T-helper 2 cell treated with Interferon-gamma antibody and Interleukin-4, amounts not matched to agents 5 μg/mL and 100 μg/mL, for 36 hours (primary cell): ENCODE results near the gene C20orf96.

Experiments used
- DNase-seq: peaks from one replicate; pipeline ENCODE4 v3.0.0; 2021; ENCODE audit warnings: low spot score
- H3K27ac Mint-ChIP-seq: one replicate; pipeline ENCODE4 v1.8.0; 2021; ENCODE audit warnings: mild to moderate bottlenecking, mixed read lengths
- H3K27me3 Mint-ChIP-seq: one replicate; pipeline ENCODE4 v1.8.0; 2021; ENCODE audit warnings: low read depth, mixed read lengths
- H3K36me3 Mint-ChIP-seq: one replicate; pipeline ENCODE4 v1.8.0; 2021; ENCODE audit warnings: low read depth, mixed read lengths
- H3K4me1 Mint-ChIP-seq: one replicate; pipeline ENCODE4 v1.8.0; 2021; ENCODE audit warnings: low read depth, mixed read lengths
- H3K4me3 Mint-ChIP-seq: one replicate; pipeline ENCODE4 v1.8.0; 2022; ENCODE audit warnings: mild to moderate bottlenecking, moderate library complexity, mixed read lengths
- H3K9me3 Mint-ChIP-seq: one replicate; pipeline ENCODE4 v1.8.0; 2021; ENCODE audit warnings: mixed read lengths

Gene C20orf96

DNA sequence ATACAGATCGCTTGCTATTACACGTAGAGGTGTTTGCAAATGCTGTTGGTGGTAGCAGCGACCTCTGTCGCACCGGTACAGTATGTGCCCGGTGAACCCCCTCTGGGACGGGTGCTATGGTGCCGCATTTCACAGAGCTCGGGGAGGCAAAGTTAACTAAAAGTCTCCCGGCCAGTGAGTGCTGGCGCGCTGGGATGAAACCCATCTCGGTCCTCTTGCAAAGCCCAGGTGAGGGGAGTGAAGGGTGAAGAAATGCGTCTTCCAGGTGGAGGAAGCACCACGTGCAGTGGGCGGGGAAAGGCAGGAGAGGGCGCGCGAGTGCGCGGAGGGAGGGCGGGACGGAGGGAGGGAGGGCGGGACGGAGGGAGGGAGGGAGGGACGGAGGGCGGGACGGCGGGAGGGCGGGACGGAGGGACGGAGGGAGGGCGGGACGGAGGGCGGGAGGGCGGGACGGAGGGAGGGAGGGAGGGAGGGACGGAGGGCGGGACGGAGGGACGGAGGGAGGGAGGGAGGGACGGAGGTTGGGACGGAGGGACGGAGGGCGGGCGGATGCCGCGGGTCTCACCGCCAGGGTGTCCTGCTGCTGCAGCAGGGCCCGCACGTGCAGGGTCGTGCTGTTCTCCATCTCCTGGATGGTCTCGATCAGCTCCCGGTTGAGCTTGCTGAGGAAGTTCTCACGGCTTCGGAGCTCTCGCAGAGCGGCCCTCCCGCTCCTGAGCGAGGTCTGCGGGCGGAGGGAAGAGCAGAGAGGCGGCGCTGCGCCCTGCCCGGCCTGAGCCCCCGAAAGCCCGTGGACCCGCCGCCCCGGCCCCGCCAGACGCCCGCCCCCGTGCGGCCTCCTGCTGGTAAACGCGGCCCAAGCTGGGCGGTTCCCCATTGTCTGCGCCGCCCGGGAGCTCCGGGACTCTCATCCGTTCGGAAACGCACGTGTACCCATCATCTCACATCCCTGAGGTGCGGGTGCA lies 11.7 kb downstream of the C20orf96 start:
- no peaks in the 10 kb centered on the region for H3K27me3 Mint-ChIP-seq
- no peak for DNase-seq
- no peaks in the 10 kb centered on the region for H3K4me1 Mint-ChIP-seq
- no peak overlapping the region for H3K4me3 Mint-ChIP-seq
- H3K27ac Mint-ChIP-seq: no peak overlapping the region
- H3K9me3 Mint-ChIP-seq: no peaks in the 10 kb centered on the region
- peaks cover 9% of the 10 kb centered on the region for H3K36me3 Mint-ChIP-seq

DNA sequence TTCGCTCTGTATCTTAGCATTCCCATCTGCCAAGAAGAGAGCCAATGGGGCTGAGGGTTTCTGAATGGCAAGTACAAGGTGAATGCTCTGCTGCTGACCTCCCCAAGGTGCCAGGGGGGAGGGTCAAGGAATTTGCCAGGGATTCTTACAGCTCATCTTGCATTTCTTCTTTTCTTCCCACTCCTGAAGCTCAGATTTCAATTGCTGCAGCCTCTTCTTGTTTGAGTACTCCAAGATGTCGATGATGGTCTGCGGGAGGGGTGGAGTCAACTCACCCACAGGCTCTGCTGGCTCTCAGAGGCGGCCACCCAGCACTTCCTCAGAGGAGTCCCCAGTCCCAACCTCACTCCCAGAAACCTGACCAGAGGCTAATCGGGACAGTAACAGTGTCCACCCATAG lies 12.4 kb downstream of the C20orf96 start:
- Mint-ChIP-seq H3K27ac (no peak overlapping the region), H3K27me3 (no peaks in the 10 kb centered on the region), H3K4me1 (no peaks in the 10 kb centered on the region), H3K4me3 (no peak overlapping the region), H3K36me3 (peaks cover 9% of the 10 kb centered on the region), H3K9me3 (no peaks in the 10 kb centered on the region)
- no peak for DNase-seq

DNA sequence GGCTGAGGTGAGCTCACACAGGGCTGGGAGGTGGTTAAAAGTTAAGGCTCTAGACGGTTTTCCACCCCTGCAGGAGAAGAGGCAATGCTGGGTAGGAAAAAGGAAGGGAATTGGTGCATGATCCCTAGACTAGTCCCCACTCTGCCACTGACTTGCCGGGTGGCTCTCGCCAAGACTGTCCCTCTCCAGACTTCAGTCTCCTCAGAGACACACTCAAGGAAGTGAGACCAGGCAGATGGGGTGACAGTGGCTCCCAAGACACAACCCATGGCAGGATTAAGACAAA lies 13.1 kb downstream of the C20orf96 start:
- H3K4me1 Mint-ChIP-seq: no peaks in the 10 kb centered on the region
- H3K27me3 Mint-ChIP-seq: no peaks in the 10 kb centered on the region
- no peak overlapping the region for H3K27ac Mint-ChIP-seq
- H3K9me3 Mint-ChIP-seq: no peaks in the 10 kb centered on the region
- DNase-seq: no peak
- H3K4me3 Mint-ChIP-seq: no peak overlapping the region
- peaks cover 9% of the 10 kb centered on the region for H3K36me3 Mint-ChIP-seq

DNA sequence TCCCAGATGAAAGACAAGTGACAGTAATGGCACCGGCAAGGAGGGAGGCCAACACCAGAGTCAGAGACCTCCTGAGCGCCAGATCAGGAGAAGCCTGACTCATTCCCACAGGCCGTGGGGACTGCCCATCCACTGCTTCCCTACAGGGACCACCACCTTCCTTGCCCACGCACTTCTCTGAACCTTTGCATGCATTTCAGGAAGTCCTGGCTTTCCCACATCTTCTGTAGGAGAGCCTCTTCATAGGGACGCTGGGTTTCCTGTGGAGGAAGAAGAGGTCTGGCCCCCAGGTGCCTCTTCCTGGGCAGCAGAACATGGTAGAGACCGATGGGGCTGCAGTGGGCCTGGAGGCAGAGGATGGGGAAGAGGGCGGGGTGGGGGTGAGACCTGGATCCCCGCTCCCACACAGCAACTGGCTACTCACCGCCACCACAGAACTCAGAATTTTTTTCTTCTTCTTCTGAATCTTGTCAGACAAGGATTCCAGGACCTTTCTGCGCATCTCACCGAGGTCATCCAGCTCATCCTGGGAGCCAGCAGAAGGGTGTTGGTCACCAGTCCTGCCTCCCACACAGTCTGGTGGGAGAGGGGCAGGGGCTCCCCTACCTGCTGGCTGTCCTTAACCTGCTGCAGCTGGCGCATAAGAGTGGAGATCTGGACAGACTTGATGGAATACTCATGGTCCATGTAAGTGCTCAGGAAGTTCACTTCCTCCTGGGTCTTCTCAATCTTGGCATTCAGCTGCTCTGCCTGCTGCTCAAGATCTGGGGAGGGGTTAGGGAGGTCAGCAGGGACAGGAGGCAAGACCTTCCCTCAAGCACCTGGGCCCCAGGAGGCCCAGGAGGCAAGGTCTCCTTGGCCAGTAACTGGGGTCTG lies 13.7 kb downstream of the C20orf96 start:
- no peak overlapping the region for H3K4me3 Mint-ChIP-seq
- DNase-seq: no peak
- peaks cover 9% of the 10 kb centered on the region for H3K36me3 Mint-ChIP-seq
- H3K4me1 Mint-ChIP-seq: no peaks in the 10 kb centered on the region
- H3K27ac Mint-ChIP-seq: no peak overlapping the region
- H3K9me3 Mint-ChIP-seq: no peaks in the 10 kb centered on the region
- H3K27me3 Mint-ChIP-seq: no peaks in the 10 kb centered on the region

DNA sequence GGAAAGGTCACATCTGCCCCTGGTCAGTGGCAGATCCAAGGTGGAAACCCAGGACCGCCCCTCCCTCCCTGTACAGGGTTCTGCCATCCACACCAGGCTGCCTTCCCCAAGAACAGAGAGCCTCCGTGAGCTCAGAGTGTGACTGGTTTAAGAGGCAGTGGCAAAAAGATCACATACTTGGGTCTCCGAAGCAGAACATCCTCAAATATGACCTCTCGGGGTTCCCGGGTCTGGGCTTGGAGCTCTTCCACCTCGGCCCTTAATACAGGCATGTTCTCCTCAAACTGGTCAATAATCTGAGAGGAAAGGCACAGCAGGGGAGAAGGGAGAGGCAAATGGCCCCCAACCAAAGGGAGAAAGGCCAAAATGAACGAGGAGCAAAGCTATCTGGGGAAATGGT lies 14.8 kb downstream of the C20orf96 start:
- H3K4me3 Mint-ChIP-seq: no peak overlapping the region

DNA sequence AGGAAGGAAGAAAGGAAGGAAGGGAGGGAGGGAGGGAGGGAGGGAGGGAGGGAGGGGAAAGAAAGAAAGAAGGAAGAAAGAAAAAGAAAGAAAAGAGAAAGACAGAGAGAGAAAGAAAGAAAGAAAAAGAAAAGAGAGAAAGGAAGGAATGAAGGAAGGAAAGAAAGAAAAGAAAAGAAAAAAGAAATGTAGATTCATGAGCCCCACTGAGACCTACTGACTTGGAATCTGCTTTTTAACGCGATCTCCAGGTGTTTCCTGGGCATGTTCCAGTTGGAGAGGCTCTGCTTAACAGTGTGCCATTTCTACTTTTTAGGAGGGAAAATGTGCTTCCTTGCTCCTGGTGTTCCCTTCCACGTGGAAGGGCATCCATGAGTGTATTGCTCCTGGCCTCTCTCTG lies 16.7 kb downstream of the C20orf96 start:
- H3K9me3 Mint-ChIP-seq: no peaks in the 10 kb centered on the region
- H3K36me3 Mint-ChIP-seq: peaks cover 9% of the 10 kb centered on the region
- no peaks in the 10 kb centered on the region for H3K27me3 Mint-ChIP-seq
- H3K4me3 Mint-ChIP-seq: no peak overlapping the region
- DNase-seq: no peak
- no peak overlapping the region for H3K27ac Mint-ChIP-seq
- H3K4me1 Mint-ChIP-seq: no peaks in the 10 kb centered on the region

More for the DNA sequence above, 14.8 kb downstream of the C20orf96 start:
- H3K9me3 Mint-ChIP-seq: no peaks in the 10 kb centered on the region
- H3K4me1 Mint-ChIP-seq: no peaks in the 10 kb centered on the region
- H3K27me3 Mint-ChIP-seq: no peaks in the 10 kb centered on the region
- no peak for DNase-seq
- peaks cover 9% of the 10 kb centered on the region for H3K36me3 Mint-ChIP-seq
- no peak overlapping the region for H3K27ac Mint-ChIP-seq

DNA sequence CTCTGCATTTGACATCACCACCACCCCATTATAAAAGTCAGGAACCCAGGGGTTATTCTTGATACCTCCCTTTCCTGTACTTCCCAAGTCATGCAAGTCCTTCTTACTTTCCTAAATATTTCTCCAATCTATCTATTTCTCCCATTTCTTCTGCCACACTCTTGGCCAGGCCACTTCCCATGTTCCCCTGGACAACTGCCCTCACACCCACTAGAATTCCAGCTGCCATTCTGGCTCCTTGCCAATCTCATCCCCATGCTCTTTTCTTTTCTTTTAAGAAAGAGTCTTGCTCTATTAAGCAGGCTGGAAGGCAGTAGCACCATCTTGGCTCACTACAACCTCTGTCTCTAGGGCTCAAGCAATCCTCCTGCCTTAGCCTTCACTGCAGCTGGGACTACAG lies 17.8 kb downstream of the C20orf96 start:
- H3K9me3 Mint-ChIP-seq: no peaks in the 10 kb centered on the region
- no peak overlapping the region for H3K4me3 Mint-ChIP-seq
- H3K27ac Mint-ChIP-seq: no peak overlapping the region

DNA sequence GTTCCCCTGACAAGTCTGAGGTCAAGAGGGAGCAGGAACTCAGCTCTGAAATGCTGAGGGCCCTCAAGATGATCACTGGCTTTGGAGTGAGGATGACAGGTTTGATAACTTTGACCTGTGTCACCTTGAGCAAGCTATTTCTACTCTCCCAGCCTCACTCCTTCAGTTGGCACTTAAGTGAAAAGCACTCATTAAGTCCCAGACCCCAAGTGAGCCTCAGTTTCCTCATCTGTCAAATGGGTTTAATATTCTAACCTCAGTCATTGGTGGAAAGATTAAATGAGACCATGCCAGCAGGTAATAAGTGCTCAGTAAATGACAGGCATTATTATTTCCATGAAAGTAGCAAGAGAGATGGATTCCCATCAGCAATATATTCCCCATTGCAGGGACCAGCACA lies 19.0 kb downstream of the C20orf96 start:
- no peak overlapping the region for H3K27ac Mint-ChIP-seq

More for the DNA sequence above, 17.8 kb downstream of the C20orf96 start:
- no peak for DNase-seq
- no peaks in the 10 kb centered on the region for H3K4me1 Mint-ChIP-seq
- peaks cover 4% of the 10 kb centered on the region for H3K36me3 Mint-ChIP-seq
- H3K27me3 Mint-ChIP-seq: peaks cover 4% of the 10 kb centered on the region

DNA sequence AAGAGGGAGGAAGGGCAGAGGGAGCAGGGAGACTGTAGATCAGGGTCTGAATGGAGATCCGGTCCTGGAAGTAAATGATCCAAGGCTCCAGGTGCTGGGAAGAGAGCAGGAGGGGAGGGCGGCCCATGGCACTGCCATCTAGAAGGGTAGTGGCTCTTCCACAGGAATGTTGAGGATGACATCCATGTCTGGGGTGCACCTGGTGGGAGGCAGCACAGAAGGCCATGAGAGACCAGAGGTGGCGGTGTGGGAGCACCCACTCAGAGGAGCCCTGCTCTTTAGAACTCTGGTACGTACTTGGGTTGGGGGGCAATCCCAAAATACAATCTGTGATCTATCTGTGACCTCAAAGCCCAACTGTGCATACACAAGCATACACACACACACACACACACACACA lies 19.5 kb downstream of the C20orf96 start:
- Mint-ChIP-seq H3K27ac (no peak overlapping the region), H3K36me3 (peaks cover under 1% of the 10 kb centered on the region), H3K9me3 (no peaks in the 10 kb centered on the region), H3K4me3 (no peak overlapping the region), H3K4me1 (peaks cover 10% of the 10 kb centered on the region), H3K27me3 (peaks cover 8% of the 10 kb centered on the region)
- no peak for DNase-seq

More for the DNA sequence above, 19.0 kb downstream of the C20orf96 start:
- no peaks in the 10 kb centered on the region for H3K9me3 Mint-ChIP-seq
- H3K36me3 Mint-ChIP-seq: peaks cover 4% of the 10 kb centered on the region
- H3K4me3 Mint-ChIP-seq: no peak overlapping the region
- no peak for DNase-seq
- peaks cover 6% of the 10 kb centered on the region for H3K27me3 Mint-ChIP-seq
- peaks cover 6% of the 10 kb centered on the region for H3K4me1 Mint-ChIP-seq

DNA sequence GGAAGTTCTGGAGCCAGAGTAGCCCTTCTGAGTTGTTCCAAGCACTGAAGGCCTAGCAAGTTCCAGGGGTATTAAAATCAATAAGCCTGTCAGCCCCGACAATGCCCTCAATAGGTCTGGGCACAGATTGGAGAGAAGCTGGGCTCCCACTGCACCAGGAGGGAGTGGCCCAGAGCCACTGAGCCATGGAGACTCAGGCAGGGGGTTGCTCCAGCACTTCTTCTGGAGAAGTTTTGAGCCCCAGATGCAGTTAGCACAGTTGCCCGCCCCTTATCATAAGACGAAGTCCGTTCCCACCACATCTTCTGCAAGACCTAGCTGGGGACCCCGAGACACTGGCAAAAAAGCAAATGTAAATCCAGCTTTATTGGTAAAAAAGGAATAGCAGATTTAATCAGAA lies 20.0 kb downstream of the C20orf96 start:
- Mint-ChIP-seq H3K4me3 (no peak overlapping the region), H3K36me3 (no peaks in the 10 kb centered on the region), H3K9me3 (no peaks in the 10 kb centered on the region)

DNA sequence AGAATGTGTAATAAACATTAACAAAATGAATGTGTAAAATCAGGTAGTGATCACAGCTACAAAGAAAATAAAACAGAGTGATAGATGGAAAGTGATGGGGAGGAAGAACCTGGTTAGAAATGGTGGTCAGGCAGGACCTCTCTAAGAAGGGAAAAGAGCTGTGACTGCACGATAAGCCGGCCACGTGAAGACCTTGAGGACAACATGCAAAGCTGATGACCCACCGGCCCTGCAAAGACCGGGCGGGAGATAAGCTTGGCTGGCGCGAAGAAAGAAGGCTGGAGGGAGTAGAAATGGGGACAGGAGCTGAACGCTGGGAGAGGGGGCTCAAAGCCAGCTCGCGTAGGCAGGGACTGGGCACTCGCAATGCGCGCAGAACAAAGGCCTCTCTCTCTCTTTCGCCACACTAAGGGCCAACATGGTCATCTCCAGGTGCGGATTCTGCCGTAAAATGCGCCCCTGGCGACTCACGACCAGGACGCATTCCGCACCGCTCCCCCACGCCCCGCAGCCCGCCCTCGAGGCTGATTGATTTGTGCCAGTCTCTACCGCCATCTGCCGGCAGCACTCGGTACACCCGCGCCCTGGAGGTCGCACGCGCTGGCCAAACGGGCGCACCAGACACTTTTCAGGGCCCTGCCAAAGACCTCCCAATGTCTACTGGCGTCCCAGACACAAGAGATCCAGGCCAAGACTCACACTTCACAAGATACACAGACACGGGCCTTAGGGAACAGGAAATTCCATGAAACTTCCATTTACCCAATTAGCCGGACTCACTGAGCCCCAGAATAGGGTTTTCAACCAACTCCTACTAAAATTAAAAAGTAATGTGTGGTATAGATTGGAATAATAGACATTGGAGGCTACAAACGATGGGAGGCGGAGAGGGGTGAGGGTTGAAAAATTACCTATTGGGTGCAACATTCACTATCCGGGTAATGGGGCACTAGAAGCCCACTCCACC lies 23.7 kb downstream of the C20orf96 start:
- DNase-seq: peak; percentile 84
- H3K4me1 Mint-ChIP-seq: peaks cover 11% of the 10 kb centered on the region

More for the DNA sequence above, 20.0 kb downstream of the C20orf96 start:
- Mint-ChIP-seq H3K4me1 (peaks cover 11% of the 10 kb centered on the region), H3K27me3 (peaks cover 8% of the 10 kb centered on the region), H3K27ac (no peak overlapping the region)
- DNase-seq: no peak

DNA sequence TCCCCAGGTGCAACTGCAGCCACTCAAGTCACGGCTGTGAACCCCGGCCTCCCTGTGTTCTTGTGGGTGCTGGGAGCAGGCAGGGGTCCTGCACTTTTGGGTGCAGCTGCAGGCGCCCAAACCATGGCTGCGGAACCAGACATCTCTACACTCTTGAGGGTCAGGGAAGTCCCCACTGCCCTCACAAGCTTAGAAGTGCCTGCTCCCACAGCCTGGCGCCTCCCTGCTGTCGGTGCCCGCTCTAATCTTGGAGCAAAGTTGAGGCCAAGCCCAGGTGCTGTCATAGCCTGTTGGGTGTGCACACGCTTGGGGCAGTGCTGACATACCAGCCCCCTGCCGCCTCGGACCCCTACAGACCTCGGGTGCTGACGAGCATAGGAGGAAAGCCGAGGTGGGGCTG lies 26.8 kb downstream of the C20orf96 start:
- no peak for DNase-seq
- Mint-ChIP-seq H3K27ac (no peak overlapping the region), H3K27me3 (peaks cover 10% of the 10 kb centered on the region), H3K36me3 (no peaks in the 10 kb centered on the region), H3K9me3 (no peaks in the 10 kb centered on the region), H3K4me1 (peaks cover 18% of the 10 kb centered on the region), H3K4me3 (no peak overlapping the region)

More for the DNA sequence above, 23.7 kb downstream of the C20orf96 start:
- no peaks in the 10 kb centered on the region for H3K36me3 Mint-ChIP-seq
- H3K4me3 Mint-ChIP-seq: peak overlapping the region; percentile 87
- H3K27ac Mint-ChIP-seq: peak overlapping the region; percentile 7
- no peaks in the 10 kb centered on the region for H3K9me3 Mint-ChIP-seq
- peaks cover 10% of the 10 kb centered on the region for H3K27me3 Mint-ChIP-seq

DNA sequence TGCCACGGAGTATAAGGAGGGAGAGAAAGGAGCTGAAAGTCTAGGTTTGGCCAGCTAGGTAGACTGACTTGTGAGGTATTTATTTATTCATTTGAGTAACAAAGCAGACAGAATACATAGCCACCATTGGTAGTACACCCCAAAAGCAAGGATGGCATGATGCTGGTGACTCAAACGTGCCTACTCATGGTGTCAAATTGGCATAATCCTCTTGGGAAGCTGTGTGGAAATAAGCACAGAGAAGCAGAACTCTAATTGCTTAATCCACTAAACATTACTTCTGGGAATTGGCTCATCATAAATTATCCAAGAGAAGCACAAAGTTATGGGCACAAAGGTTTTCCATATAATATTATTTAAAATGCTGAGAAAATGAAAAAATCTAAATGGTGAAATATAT lies 30.6 kb downstream of the C20orf96 start:
- Mint-ChIP-seq H3K27me3 (peaks cover 2% of the 10 kb centered on the region), H3K36me3 (no peaks in the 10 kb centered on the region), H3K4me1 (peaks cover 13% of the 10 kb centered on the region), H3K4me3 (no peak overlapping the region), H3K27ac (no peak overlapping the region), H3K9me3 (no peaks in the 10 kb centered on the region)
- no peak for DNase-seq
